SK-N-SH treated with all-trans-retinoic acid at 6 μM for 48 hours (cell line): ENCODE results near the gene ABCC4.
A peak's percentile ranks its signal among the peaks of the same experiment; 100 is the strongest.

Experiments
- ATAC-seq: fragments of 200-7000 bp; cut with Tn5 transposase; 3 replicates; pipeline ENCODE4 v1.9.1; 2020; ENCODE audit warnings: mild to moderate bottlenecking, moderate library complexity
- ARNTL ChIP-seq: fragments of 450-650 bp; formaldehyde crosslinking; IDR thresholded peaks from 2 replicates; pipeline ENCODE4 v1.5.0; 2020; ENCODE audit warnings: low read depth, mild to moderate bottlenecking, moderate library complexity, borderline replicate concordance
- ISL1 ChIP-seq: fragments of 250-450 bp; sonication (Bioruptor Pico); IDR thresholded peaks from 2 replicates; pipeline ENCODE4 v2.1.2; 2022; ENCODE audit warnings: mild to moderate bottlenecking, moderate library complexity
- OSR1 ChIP-seq: fragments of 250-450 bp; sonication (Bioruptor Pico); IDR thresholded peaks from 2 replicates; pipeline ENCODE4 v1.8.0; 2022; ENCODE audit warnings: moderate library complexity, mild to moderate bottlenecking, inconsistent platforms
- PPARA ChIP-seq: fragments of 250-450 bp; sonication (Bioruptor Pico); IDR thresholded peaks from 2 replicates; pipeline ENCODE4 v1.5.0; 2020; ENCODE audit warnings: mild to moderate bottlenecking, borderline replicate concordance
- SNAI2 ChIP-seq: fragments of 250-450 bp; sonication (Bioruptor Pico); IDR thresholded peaks from 2 replicates; pipeline ENCODE4 v1.5.0; 2020; ENCODE audit warnings: mild to moderate bottlenecking, moderate library complexity
- ZC3H10 ChIP-seq: fragments of 250-450 bp; sonication (Bioruptor Pico); IDR thresholded peaks from 2 replicates; pipeline ENCODE4 v1.5.1; 2021; ENCODE audit warnings: mild to moderate bottlenecking, moderate library complexity
- ZFP30 ChIP-seq: fragments of 450-650 bp; formaldehyde crosslinking; IDR thresholded peaks from 2 replicates; pipeline ENCODE4 v1.5.0; 2022; ENCODE audit warnings: mild to moderate bottlenecking, moderate library complexity
- ZNF565 ChIP-seq: fragments of 450-650 bp; formaldehyde crosslinking; conservative IDR thresholded peaks from 2 replicates; pipeline ENCODE4 v1.5.0; 2020; ENCODE audit warnings: low read depth, mild to moderate bottlenecking, moderate library complexity
- ZNF8 ChIP-seq: fragments of 450-650 bp; formaldehyde crosslinking; IDR thresholded peaks from 2 replicates; pipeline ENCODE4 v1.5.0; 2020; ENCODE audit warnings: mild to moderate bottlenecking, moderate library complexity
- TF ChIP-seq, protein P1 (sequence below): fragments of 250-450 bp; sonication (Bioruptor Pico); IDR thresholded peaks from 2 replicates; pipeline ENCODE4 v1.8.0; 2020; ENCODE audit warnings: mild to moderate bottlenecking, moderate library complexity, borderline replicate concordance
- TF ChIP-seq, protein P2 (sequence below): fragments of 250-450 bp; sonication (Bioruptor Pico); IDR thresholded peaks from 2 replicates; pipeline ENCODE4 v1.5.1; 2021; ENCODE audit warnings: mild to moderate bottlenecking, moderate library complexity
- TF ChIP-seq, protein P3 (sequence below): fragments of 250-450 bp; sonication (Bioruptor Pico); IDR thresholded peaks from 2 replicates; pipeline ENCODE4 v1.8.0; 2021; ENCODE audit warnings: low read depth, mild to moderate bottlenecking, moderate library complexity, borderline replicate concordance
- TF ChIP-seq, protein P4 (sequence below): fragments of 250-450 bp; sonication (Bioruptor Pico); IDR thresholded peaks from 2 replicates; pipeline ENCODE4 v1.5.0; 2020; ENCODE audit warnings: mild to moderate bottlenecking, moderate library complexity
- TF ChIP-seq, protein P5 (sequence below): fragments of 250-450 bp; sonication (Bioruptor Pico); IDR thresholded peaks from 2 replicates; pipeline ENCODE4 v1.5.1; 2020; ENCODE audit warnings: low read depth, mild to moderate bottlenecking, moderate library complexity

The ABCC4 gene

DNA sequence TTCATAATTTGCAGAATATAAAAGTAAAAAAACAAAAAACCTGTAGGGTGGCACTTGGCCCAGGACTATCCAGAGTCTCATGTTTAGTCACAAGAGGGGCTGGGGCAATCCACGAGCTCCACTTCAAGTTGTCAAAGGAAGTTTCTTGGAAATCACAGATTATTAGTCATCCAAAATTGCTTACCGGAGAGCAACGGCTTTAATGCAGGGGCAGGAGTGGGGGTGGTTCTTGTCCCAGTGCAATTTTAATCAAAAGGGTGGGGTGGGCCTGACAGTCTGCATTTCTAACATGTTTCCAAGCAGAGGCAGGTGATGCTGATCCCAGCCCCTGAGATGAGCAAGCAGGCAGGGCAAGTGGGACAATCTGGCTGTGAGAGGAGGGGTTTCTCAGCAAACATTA is 233.9 kb downstream of the ABCC4 start:
- peak; percentile 57; the same call in 2 of the 3 replicates for ATAC-seq
- no peak for TF ChIP-seq ZFP30
- no peak for TF ChIP-seq ARNTL
- no peak for TF ChIP-seq ZNF565 (CRISPR knock-in tag)
- TF ChIP-seq OSR1 (CRISPR knock-in tag) = no peak
- no peak for TF ChIP-seq ISL1 (CRISPR knock-in tag)
- TF ChIP-seq, protein P1, sequence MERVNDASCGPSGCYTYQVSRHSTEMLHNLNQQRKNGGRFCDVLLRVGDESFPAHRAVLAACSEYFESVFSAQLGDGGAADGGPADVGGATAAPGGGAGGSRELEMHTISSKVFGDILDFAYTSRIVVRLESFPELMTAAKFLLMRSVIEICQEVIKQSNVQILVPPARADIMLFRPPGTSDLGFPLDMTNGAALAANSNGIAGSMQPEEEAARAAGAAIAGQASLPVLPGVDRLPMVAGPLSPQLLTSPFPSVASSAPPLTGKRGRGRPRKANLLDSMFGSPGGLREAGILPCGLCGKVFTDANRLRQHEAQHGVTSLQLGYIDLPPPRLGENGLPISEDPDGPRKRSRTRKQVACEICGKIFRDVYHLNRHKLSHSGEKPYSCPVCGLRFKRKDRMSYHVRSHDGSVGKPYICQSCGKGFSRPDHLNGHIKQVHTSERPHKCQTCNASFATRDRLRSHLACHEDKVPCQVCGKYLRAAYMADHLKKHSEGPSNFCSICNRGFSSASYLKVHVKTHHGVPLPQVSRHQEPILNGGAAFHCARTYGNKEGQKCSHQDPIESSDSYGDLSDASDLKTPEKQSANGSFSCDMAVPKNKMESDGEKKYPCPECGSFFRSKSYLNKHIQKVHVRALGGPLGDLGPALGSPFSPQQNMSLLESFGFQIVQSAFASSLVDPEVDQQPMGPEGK (CRISPR knock-in tag) = no peak
- TF ChIP-seq, protein P2, sequence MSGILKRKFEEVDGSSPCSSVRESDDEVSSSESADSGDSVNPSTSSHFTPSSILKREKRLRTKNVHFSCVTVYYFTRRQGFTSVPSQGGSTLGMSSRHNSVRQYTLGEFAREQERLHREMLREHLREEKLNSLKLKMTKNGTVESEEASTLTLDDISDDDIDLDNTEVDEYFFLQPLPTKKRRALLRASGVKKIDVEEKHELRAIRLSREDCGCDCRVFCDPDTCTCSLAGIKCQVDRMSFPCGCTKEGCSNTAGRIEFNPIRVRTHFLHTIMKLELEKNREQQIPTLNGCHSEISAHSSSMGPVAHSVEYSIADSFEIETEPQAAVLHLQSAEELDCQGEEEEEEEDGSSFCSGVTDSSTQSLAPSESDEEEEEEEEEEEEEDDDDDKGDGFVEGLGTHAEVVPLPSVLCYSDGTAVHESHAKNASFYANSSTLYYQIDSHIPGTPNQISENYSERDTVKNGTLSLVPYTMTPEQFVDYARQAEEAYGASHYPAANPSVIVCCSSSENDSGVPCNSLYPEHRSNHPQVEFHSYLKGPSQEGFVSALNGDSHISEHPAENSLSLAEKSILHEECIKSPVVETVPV = no peak
- TF ChIP-seq PPARA (CRISPR knock-in tag) = no peak
- TF ChIP-seq, protein P3, sequence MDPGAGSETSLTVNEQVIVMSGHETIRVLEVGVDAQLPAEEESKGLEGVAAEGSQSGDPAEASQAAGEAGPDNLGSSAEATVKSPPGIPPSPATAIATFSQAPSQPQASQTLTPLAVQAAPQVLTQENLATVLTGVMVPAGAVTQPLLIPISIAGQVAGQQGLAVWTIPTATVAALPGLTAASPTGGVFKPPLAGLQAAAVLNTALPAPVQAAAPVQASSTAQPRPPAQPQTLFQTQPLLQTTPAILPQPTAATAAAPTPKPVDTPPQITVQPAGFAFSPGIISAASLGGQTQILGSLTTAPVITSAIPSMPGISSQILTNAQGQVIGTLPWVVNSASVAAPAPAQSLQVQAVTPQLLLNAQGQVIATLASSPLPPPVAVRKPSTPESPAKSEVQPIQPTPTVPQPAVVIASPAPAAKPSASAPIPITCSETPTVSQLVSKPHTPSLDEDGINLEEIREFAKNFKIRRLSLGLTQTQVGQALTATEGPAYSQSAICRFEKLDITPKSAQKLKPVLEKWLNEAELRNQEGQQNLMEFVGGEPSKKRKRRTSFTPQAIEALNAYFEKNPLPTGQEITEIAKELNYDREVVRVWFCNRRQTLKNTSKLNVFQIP (CRISPR knock-in tag) = no peak
- no peak for TF ChIP-seq ZNF8
- no peak for TF ChIP-seq ZC3H10 (CRISPR knock-in tag)
- TF ChIP-seq, protein P4, sequence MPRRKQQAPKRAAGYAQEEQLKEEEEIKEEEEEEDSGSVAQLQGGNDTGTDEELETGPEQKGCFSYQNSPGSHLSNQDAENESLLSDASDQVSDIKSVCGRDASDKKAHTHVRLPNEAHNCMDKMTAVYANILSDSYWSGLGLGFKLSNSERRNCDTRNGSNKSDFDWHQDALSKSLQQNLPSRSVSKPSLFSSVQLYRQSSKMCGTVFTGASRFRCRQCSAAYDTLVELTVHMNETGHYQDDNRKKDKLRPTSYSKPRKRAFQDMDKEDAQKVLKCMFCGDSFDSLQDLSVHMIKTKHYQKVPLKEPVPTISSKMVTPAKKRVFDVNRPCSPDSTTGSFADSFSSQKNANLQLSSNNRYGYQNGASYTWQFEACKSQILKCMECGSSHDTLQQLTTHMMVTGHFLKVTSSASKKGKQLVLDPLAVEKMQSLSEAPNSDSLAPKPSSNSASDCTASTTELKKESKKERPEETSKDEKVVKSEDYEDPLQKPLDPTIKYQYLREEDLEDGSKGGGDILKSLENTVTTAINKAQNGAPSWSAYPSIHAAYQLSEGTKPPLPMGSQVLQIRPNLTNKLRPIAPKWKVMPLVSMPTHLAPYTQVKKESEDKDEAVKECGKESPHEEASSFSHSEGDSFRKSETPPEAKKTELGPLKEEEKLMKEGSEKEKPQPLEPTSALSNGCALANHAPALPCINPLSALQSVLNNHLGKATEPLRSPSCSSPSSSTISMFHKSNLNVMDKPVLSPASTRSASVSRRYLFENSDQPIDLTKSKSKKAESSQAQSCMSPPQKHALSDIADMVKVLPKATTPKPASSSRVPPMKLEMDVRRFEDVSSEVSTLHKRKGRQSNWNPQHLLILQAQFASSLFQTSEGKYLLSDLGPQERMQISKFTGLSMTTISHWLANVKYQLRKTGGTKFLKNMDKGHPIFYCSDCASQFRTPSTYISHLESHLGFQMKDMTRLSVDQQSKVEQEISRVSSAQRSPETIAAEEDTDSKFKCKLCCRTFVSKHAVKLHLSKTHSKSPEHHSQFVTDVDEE = no peak
- TF ChIP-seq, protein P5, sequence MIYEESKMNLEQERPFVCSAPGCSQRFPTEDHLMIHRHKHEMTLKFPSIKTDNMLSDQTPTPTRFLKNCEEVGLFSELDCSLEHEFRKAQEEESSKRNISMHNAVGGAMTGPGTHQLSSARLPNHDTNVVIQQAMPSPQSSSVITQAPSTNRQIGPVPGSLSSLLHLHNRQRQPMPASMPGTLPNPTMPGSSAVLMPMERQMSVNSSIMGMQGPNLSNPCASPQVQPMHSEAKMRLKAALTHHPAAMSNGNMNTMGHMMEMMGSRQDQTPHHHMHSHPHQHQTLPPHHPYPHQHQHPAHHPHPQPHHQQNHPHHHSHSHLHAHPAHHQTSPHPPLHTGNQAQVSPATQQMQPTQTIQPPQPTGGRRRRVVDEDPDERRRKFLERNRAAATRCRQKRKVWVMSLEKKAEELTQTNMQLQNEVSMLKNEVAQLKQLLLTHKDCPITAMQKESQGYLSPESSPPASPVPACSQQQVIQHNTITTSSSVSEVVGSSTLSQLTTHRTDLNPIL (CRISPR knock-in tag) = no peak
- no peak for TF ChIP-seq SNAI2 (CRISPR knock-in tag)
- TF ChIP-seq, all 23 proteins: peak for 0

DNA sequence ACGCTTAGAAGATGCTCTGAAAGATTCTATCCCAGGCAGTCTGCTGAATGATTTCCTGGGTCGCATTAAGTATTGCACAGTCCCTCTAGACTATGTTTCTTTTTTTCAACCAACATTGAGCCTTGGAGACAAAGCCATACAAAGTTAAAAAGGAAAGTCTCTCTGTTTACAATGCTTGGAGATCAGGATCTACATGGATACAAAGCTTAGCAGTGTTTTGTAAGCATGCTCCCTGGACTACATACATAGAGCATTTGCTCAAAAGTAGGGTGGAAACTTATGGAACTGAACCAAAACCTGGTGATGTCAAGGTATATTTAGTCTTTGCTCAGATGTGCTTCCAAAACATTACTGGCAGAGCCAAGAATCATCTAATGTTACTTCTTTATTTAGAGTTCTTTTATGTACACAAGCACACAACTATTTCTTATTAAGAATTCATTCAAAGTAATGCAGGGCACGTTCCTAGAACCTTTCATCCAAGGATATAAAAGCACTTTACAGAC is 241.2 kb downstream of the ABCC4 start:
- no peak for ATAC-seq
- TF ChIP-seq, protein P2 = no peak
- no peak for TF ChIP-seq ZC3H10 (CRISPR knock-in tag)
- TF ChIP-seq, protein P3 (CRISPR knock-in tag) = no peak
- TF ChIP-seq, protein P5 (CRISPR knock-in tag) = no peak
- TF ChIP-seq SNAI2 (CRISPR knock-in tag) = no peak
- TF ChIP-seq ZFP30 = no peak
- no peak for TF ChIP-seq ZNF8
